ENCODE measurements around the gene FAM234B. TPM values are rescaled to one million over a fixed set of nuclear protein-coding genes. Genes with fewer than 3 reads are reported as not detected.

FAM234B gene, protein sequence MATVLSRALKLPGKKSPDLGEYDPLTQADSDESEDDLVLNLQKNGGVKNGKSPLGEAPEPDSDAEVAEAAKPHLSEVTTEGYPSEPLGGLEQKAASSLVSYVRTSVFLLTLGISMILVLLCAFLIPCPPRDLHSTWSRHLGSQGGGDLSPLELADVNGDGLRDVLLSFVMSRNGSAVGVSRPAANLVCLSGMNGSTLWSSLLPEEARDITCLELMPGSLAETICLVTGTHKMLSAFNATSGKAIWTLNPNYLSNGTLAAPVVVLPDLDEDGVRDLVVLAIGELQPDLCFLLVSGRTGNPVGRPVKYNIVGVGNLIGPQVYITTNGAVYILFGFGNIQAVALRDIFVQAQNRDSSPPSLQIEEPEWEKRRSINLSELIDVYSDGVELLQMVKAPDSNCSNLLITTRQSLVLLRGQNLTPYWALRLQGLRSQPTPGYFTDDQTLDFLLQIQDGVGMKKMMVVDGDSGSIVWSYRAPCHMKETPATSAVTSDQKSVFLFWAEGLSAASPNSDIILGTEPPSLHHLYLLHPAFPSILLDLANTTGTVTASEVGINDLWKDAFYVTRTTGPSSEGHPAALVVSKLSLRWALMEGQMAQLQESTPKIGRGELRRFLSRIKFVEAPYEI
- 1 to 10 TPM; 1.2 to 6.7 (median 5.0) TPM for total RNA-seq

DNA sequence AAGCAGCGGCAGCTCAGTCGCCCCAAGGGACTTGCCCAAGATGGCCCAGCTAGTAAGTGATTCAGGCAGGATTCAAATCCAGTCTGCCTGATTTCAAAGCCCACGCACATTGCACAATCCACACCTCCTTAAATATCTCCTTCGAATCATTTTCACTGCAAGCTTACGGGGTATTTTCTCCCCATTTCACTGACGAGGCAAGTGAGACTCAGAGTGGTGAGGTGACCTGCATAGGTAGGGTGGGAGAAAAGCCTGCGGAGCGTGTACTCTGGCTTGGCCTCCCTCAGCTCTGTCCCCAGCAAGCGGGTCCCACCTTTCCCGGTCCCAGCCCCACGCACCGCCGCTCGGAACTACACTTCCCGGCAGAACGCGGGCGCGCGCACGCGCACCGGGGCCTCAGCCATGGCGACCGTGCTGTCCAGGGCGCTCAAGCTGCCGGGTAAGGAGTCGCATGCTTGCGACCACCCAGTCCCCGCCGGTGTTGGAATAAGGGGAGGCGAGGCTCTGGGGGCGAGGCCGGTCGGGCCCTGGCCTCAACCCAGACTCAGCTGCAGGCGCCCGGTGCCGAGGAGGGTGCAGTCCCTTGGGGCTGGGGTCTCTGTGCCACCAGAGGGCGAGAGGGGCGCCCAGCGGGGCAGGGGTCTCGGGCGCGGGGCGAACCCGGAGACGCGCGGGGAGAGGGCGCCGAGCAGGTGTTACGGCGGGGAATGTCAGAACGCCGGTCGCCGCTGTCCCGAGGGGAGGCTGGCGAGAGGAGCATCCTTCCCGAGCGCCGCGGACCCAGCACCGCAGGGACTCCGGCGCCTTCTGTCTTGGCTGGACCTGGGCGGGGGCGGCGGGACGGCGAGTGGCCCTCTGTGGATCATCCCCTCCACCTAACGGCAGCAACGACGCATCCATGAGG is at the start of gene FAM234B:
FAM234B (plus strand) TSS at position 380 of the 904 bp plus-strand sequence; CDS start at position 403, 23 bp downstream.
- TF ChIP-seq POLR2A (IDR thresholded peaks at IDR 0.05; ENCODE audit: low read depth): no peak
- no peak for TF ChIP-seq EP300 (IDR thresholded peaks at IDR 0.05)
- TF ChIP-seq, protein P1, sequence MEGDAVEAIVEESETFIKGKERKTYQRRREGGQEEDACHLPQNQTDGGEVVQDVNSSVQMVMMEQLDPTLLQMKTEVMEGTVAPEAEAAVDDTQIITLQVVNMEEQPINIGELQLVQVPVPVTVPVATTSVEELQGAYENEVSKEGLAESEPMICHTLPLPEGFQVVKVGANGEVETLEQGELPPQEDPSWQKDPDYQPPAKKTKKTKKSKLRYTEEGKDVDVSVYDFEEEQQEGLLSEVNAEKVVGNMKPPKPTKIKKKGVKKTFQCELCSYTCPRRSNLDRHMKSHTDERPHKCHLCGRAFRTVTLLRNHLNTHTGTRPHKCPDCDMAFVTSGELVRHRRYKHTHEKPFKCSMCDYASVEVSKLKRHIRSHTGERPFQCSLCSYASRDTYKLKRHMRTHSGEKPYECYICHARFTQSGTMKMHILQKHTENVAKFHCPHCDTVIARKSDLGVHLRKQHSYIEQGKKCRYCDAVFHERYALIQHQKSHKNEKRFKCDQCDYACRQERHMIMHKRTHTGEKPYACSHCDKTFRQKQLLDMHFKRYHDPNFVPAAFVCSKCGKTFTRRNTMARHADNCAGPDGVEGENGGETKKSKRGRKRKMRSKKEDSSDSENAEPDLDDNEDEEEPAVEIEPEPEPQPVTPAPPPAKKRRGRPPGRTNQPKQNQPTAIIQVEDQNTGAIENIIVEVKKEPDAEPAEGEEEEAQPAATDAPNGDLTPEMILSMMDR (IDR thresholded peaks at IDR 0.05): peak; percentile 8 to 40 (median 31)
- TF ChIP-seq POLR2AphosphoS5 (IDR thresholded peaks at IDR 0.05): peak; percentile 69 to 73
- Histone ChIP-seq H3K4me1 (peaks cover 0 to 16% (median 12%) of the 10 kb centered on the region in 4 donors), H3K27ac (replicated peaks in 1 of 4) (peak within 1 kb of the TSS; percentile 68 to 77 (median 74)), H3K27me3 (no peaks in the 10 kb centered on the region), H3K4me3 (peak within 1 kb of the TSS; percentile 89 to 94 (median 92)), H3K9me3 (no peaks in the 10 kb centered on the region), H3K36me3 (no peaks in the 10 kb centered on the region)
- peak; percentile 88 for DNase-seq (ENCODE audit: extremely low spot score)
- intact Hi-C loops (cut with DNase I): loop anchor here (2.0 kb wide), 1 partner anchor 43 kb away; the partner anchor contains the start of gene HEBP1
- 4% methylated on average over 31 of the region's 74 CpGs for WGBS

DNA sequence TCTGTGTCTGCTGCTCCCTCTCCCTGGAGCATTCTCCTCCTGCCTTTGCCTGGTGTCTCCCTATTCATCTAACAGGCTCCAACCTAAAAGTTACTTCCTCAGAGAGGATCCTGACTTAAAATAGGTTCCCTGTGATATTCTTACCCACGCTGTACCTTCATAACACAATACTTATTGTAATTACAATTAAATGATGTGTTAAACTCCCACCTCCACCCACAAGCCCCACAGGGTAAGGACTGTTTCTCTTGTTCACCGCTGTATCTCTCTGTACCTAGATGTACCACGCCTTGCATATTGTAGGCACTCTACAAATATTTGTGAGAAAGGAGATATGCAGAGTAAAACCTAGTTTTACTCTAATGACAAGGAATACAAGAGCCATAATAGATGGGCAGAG is 49.1 kb upstream of the FAM234B start:
- Histone ChIP-seq H3K27me3 (no peaks in the 10 kb centered on the region), H3K4me3 (no peak overlapping the region), H3K9me3 (no peaks in the 10 kb centered on the region), H3K27ac (replicated peaks in 1 of 4) (no peak overlapping the region), H3K4me1 (peaks cover 30 to 75% (median 62%) of the 10 kb centered on the region in 4 donors), H3K36me3 (no peaks in the 10 kb centered on the region)
- intact Hi-C loops (cut with DNase I): no loop called here
- TF ChIP-seq POLR2AphosphoS5 (IDR thresholded peaks at IDR 0.05): no peak
- WGBS: 98% methylated on average over 3 of the region's 3 CpGs
- no peak for DNase-seq (ENCODE audit: extremely low spot score)

DNA sequence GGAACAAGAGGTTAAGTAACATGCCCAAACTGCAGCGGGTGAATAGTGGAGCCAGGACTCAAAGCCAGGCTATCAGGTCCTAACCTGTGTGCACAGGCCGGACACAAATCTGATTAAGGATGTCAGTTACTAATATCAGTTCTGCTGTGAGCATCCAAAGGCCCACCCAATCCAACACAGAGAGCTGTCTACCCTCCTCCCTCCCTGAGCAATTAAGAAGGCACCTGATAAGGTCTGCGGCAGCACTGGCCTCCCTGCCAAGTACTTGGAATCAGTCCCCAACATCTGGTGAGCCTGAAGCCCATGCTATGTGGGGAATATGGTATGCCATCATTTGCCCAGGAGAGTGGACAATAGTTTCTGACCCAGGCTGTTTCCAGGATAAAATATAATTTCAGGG is 48.0 kb upstream of the FAM234B start:
- Histone ChIP-seq H3K27ac (replicated peaks in 1 of 4) (no peak overlapping the region), H3K27me3 (no peaks in the 10 kb centered on the region), H3K4me1 (peaks cover 30 to 70% (median 64%) of the 10 kb centered on the region in 4 donors), H3K36me3 (no peaks in the 10 kb centered on the region), H3K4me3 (no peak overlapping the region), H3K9me3 (no peaks in the 10 kb centered on the region)
- DNase-seq (ENCODE audit: extremely low spot score): no peak
- TF ChIP-seq, protein P1 (IDR thresholded peaks at IDR 0.05): no peak
- TF ChIP-seq POLR2AphosphoS5 (IDR thresholded peaks at IDR 0.05) (no peak), EP300 (IDR thresholded peaks at IDR 0.05) (no peak), POLR2A (IDR thresholded peaks at IDR 0.05; ENCODE audit: low read depth) (no peak)
- intact Hi-C loops (cut with DNase I): no loop called here
- 92% methylated on average over 3 of the region's 3 CpGs for WGBS

DNA sequence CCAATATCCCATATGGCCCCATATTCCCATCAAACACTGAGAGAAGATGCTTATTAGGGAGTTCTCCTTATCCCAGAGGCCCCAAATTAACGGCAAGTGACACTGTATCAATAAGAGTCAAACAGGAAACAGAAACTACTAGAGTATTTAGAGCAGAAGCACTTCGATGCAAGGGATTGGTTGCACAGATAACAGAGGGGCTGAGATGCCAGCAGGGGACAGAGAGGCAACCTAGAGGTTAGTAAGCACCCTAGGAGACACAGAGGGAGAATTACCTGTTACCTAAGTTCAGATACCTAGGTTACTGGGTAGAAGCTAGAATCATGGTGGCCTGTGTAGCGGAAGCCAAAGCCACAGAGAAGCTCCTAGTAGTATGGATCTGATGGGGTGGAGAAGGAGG is 47.0 kb upstream of the FAM234B start:
- no peaks in the 10 kb centered on the region for H3K36me3 ChIP-seq
- H3K9me3 ChIP-seq: no peaks in the 10 kb centered on the region
- H3K4me3 ChIP-seq: peak overlapping the region in 1 of 4 donors; percentile 2
- intact Hi-C loops (cut with DNase I): no loop called here
- 77% methylated on average over 3 of the region's 3 CpGs for WGBS
- TF ChIP-seq EP300 (IDR thresholded peaks at IDR 0.05) (no peak), POLR2A (IDR thresholded peaks at IDR 0.05; ENCODE audit: low read depth) (no peak), POLR2AphosphoS5 (IDR thresholded peaks at IDR 0.05) (no peak)
- TF ChIP-seq, protein P1 (IDR thresholded peaks at IDR 0.05): no peak
- H3K4me1 ChIP-seq: peaks cover 37 to 69% (median 65%) of the 10 kb centered on the region in 4 donors
- DNase-seq (ENCODE audit: extremely low spot score): no peak
- H3K27me3 ChIP-seq: no peaks in the 10 kb centered on the region
- H3K27ac ChIP-seq (replicated peaks in 1 of 4): no peak overlapping the region

Data from esophagus muscularis mucosa (tissue), 4 donors.